Gastrocnemius medialis (tissue), 4 donors: ENCODE measurements around the gene PLEKHA5.

ENCODE experiments used
- POLR2A ChIP-seq, 2 donors: fragments of 450-650 bp; IDR thresholded peaks; one replicate each; pipeline ENCODE4 v1.6.1; 2017; ENCODE audit warnings: antibody characterized with exemption in 2 of 2, mild to moderate bottlenecking in 2 of 2, moderate library complexity in 2 of 2
- TF ChIP-seq, protein P1 (sequence below), 5 experiments: fragments of 450-650 bp in 3 of 5; fragments of 200-600 bp in 2 of 5; sonication (generic) in 2 of 5; IDR thresholded peaks in 4 of 5; conservative IDR thresholded peaks in 1 of 5; 1 replicate in 4 of 5; 2 replicates in 1 of 5; pipeline ENCODE4 v1.5.1; 2016 to 2019; ENCODE audit warnings: antibody characterized with exemption in 5 of 5, mild to moderate bottlenecking in 3 of 5, moderate library complexity in 3 of 5

DNA sequence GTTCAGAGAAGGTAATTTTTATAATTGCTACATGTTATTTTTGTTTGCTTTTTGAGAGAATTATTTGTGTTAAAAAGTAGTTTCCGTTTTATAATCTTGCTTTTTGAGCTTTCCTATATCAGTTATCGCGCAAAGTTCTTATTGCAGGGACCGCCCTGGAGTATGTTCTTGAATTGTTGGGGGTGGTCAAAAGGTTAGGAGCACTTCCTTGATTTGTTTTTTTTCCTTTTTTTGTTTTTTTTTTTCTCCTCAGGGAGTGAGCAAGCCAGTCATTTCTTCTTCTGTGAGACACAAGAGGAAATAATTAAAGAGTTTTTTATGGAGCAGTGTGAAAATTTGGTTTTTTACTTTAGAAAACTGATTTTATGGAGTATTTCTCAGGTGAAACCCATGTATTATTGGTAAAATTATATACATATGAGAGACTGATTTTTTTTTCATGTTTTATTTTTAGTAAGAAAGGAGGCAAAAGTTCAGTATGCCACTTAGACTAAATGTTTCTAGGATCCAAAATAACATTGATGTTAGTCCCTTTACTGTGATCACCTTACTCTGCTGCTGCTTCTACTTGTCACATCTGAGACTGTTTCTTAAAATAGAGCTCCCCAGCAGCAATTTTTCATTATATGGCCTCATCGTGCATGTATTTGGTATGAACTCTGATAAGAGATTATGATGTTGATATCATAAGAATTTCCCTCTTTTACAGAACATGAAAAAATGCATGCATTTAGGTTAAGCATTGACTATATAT is 26.6 kb downstream of the PLEKHA5 start:
- TF ChIP-seq POLR2A (IDR thresholded peaks at IDR 0.05): no peak
- TF ChIP-seq, protein P1, sequence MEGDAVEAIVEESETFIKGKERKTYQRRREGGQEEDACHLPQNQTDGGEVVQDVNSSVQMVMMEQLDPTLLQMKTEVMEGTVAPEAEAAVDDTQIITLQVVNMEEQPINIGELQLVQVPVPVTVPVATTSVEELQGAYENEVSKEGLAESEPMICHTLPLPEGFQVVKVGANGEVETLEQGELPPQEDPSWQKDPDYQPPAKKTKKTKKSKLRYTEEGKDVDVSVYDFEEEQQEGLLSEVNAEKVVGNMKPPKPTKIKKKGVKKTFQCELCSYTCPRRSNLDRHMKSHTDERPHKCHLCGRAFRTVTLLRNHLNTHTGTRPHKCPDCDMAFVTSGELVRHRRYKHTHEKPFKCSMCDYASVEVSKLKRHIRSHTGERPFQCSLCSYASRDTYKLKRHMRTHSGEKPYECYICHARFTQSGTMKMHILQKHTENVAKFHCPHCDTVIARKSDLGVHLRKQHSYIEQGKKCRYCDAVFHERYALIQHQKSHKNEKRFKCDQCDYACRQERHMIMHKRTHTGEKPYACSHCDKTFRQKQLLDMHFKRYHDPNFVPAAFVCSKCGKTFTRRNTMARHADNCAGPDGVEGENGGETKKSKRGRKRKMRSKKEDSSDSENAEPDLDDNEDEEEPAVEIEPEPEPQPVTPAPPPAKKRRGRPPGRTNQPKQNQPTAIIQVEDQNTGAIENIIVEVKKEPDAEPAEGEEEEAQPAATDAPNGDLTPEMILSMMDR (IDR thresholded peaks at IDR 0.05 in 4 of 5, conservative IDR thresholded peaks at IDR 0.05 in 1 of 5): no peak
